ENCODE data around the gene FRRS1. TPM values are rescaled to one million over a fixed set of nuclear protein-coding genes. Genes with fewer than 3 reads are reported as not detected.

FRRS1 gene
- total and polyA plus RNA-seq, 2 of the 4 experiments (the other 2 are of a cell fraction), result 3.8 to 23.5 TPM

GRCh38 chr1:99710994-99711393 is 55.4 kb downstream of the FRRS1 start:
- dilution Hi-C loops (cut with HindIII; ENCODE audit: low sequenced_read_pairs, unreplicated experiment), result no loop called here
- no CpG with 5 or more reads among the region's 4 CpGs for WGBS, 2 experiments (ENCODE audit: extremely low coverage in 2 of 2, insufficient read length in 1 of 2)

More at GRCh38 chr1:99710994-99711393, 55.4 kb downstream of the FRRS1 start:
- H4K5ac ChIP-seq (ENCODE audit: low read depth, low read length), result no peak overlapping the region
- intact Hi-C loops (cut with micrococcal nuclease), result no loop called here
- TF ChIP-seq SMC3 (IDR thresholded peaks at IDR 0.05; ENCODE audit: low read depth, low read length) (no peak), CEBPB (IDR thresholded peaks at IDR 0.05; ENCODE audit: low read depth, low read length) (peak; percentile 89)
- DNase-seq (no peak), ATAC-seq (ENCODE audit: low read depth) (no peak)
- H2BK120ac ChIP-seq (ENCODE audit: low read depth, low read length), result no peak overlapping the region
- no peaks in the 10 kb centered on the region for H3K9me3 ChIP-seq (ENCODE audit: control insufficient read depth, insufficient read depth, low read length)
- no peak overlapping the region for H2BK5ac ChIP-seq (ENCODE audit: low read depth, low read length, poor library complexity, severe bottlenecking)
- in situ Hi-C loops (cut with MboI; ENCODE audit: low sequenced_read_pairs), result no loop called here
- no peak overlapping the region for H4K91ac ChIP-seq (ENCODE audit: insufficient read depth, low read depth, low read length)
- H4K20me1 ChIP-seq (ENCODE audit: insufficient read depth, low read length), result no peaks in the 10 kb centered on the region
- no peak overlapping the region for H3K4me2 ChIP-seq (ENCODE audit: low read depth, low read length)
- no peak overlapping the region for H3K23ac ChIP-seq (ENCODE audit: low read depth, low read length)
- no peak overlapping the region for H3K4me3 ChIP-seq (ENCODE audit: insufficient read depth, low read depth, low read length)
- H3K14ac ChIP-seq (replicated peaks; ENCODE audit: low read depth, low read length), result no peak overlapping the region
- no peaks in the 10 kb centered on the region for H3K27me3 ChIP-seq (ENCODE audit: control insufficient read depth, insufficient read depth, low read length)
- H4K8ac ChIP-seq (ENCODE audit: low read depth in 2 of 2, low read length in 2 of 2), result no peak overlapping the region
- ChIA-PET POLR2A (ENCODE audit: unreplicated experiment) (no interaction called here), CTCF (interaction anchor here (2.8 kb wide), 1 partner anchor 229 kb away, joined by 9 read pairs; no protein-coding TSS in a partner anchor)
- H2AFZ ChIP-seq (replicated peaks; ENCODE audit: low read length, poor library complexity), result no peak overlapping the region
- no peak overlapping the region for H2BK15ac ChIP-seq (ENCODE audit: low read depth, low read length)
- H3K79me1 ChIP-seq (ENCODE audit: low read depth in 1 of 2, low read length in 2 of 2), result no peaks in the 10 kb centered on the region
- H3K9me1 ChIP-seq (ENCODE audit: insufficient read depth, low read length), result no peaks in the 10 kb centered on the region
- H3K4me1 ChIP-seq (ENCODE audit: control insufficient read depth, insufficient read depth, low read length), result no peaks in the 10 kb centered on the region
- H2AK5ac ChIP-seq (ENCODE audit: low read depth, low read length), result no peak overlapping the region
- no TSS peak for BruUV-seq (replicated peaks)
- H3K18ac ChIP-seq (ENCODE audit: low read depth, low read length), result no peak overlapping the region
- no peak overlapping the region for H2BK20ac ChIP-seq (ENCODE audit: low read depth, low read length)
- no peaks in the 10 kb centered on the region for H3K36me3 ChIP-seq (ENCODE audit: control insufficient read depth, insufficient read depth, low read length)
- H2AK9ac ChIP-seq (replicated peaks; ENCODE audit: low read depth, low read length, poor library complexity), result no peak overlapping the region
- no peak overlapping the region for H3K56ac ChIP-seq (ENCODE audit: extremely low read depth, insufficient read depth, low read length)
- H3K4ac ChIP-seq (ENCODE audit: low read depth, low read length), result no peak overlapping the region
- H3K27ac ChIP-seq (ENCODE audit: insufficient read depth, low read length), result no peak overlapping the region
- no peak overlapping the region for H3K9ac ChIP-seq (ENCODE audit: low read depth, low read length)

All from IMR-90 (cell line).